Measurements from ENCODE around the gene P4HA1. TPM values are rescaled to one million over a fixed set of nuclear protein-coding genes. Genes with fewer than 3 reads are reported as not detected.

Gene P4HA1
- total RNA-seq, 1 donor from 2014 or later: 6.9 TPM

GRCh38 chr10:73058057-73058591 lies 38.5 kb downstream of the P4HA1 start:
- DNase-seq (ENCODE audit: low spot score in 2 of 2): no peak
- H3K36me3 ChIP-seq: peaks cover 18 to 20% of the 10 kb centered on the region in 2 donors

DNA sequence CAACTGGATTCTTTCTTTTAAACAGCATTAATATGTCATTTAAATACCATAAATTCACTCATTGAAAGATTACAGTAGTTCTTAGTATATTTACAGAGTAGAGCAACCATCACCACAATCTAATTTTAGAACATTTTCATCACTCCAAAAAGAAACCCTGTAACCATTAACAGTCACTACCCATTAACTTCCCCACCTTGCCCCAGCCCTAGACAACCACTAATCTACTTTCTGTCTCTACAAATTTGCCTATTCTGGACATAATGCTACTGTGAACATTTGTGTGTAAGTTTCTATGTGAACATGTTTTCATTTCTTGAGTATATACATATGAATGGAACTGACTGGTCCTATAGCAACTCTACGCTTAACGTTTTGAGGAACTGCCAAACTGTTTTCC lies 42.4 kb downstream of the P4HA1 start:
- no peak for DNase-seq (ENCODE audit: low spot score in 2 of 2)
- no peaks in the 10 kb centered on the region for H3K9me3 ChIP-seq
- no peak overlapping the region for H3K4me3 ChIP-seq
- intact Hi-C loops (cut with DNase I): no loop called here
- no peak for TF ChIP-seq CTCF (IDR thresholded peaks at IDR 0.05)
- no peaks in the 10 kb centered on the region for H3K4me1 ChIP-seq
- peaks cover 33 to 44% of the 10 kb centered on the region in 2 donors for H3K36me3 ChIP-seq
- no peak overlapping the region for H3K27ac ChIP-seq
- no peaks in the 10 kb centered on the region for H3K27me3 ChIP-seq

More at GRCh38 chr10:73058057-73058591, 38.5 kb downstream of the P4HA1 start:
- no peak overlapping the region for H3K4me3 ChIP-seq
- TF ChIP-seq CTCF (IDR thresholded peaks at IDR 0.05): no peak
- H3K4me1 ChIP-seq: no peaks in the 10 kb centered on the region
- H3K27me3 ChIP-seq: no peaks in the 10 kb centered on the region
- no peak overlapping the region for H3K27ac ChIP-seq
- intact Hi-C loops (cut with DNase I): no loop called here
- no peaks in the 10 kb centered on the region for H3K9me3 ChIP-seq

DNA sequence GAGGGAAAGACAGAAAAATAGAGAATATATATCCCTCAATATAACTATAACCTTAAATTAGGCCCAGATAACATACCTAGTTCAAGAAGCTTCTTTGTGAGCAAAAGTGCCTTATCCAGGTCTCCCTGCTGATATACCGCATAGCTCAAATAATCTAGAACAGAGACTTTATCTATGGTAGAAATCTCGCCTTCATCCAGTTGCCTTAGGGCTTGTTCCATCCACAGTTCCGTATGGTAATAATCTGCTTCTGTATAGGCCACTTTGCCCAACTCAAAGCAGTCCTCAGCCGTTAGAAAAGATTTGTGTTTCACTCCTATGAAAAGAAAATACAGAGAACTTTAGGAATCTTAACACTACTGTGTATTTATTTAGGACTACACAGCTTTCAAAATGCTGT lies 43.4 kb downstream of the P4HA1 start:
- Histone ChIP-seq H3K4me1 (no peaks in the 10 kb centered on the region), H3K27ac (no peak overlapping the region), H3K4me3 (no peak overlapping the region), H3K9me3 (no peaks in the 10 kb centered on the region), H3K36me3 (peaks cover 33 to 50% of the 10 kb centered on the region in 2 donors), H3K27me3 (no peaks in the 10 kb centered on the region)
- no peak for DNase-seq (ENCODE audit: low spot score in 2 of 2)
- TF ChIP-seq CTCF (IDR thresholded peaks at IDR 0.05): no peak
- intact Hi-C loops (cut with DNase I): no loop called here

DNA sequence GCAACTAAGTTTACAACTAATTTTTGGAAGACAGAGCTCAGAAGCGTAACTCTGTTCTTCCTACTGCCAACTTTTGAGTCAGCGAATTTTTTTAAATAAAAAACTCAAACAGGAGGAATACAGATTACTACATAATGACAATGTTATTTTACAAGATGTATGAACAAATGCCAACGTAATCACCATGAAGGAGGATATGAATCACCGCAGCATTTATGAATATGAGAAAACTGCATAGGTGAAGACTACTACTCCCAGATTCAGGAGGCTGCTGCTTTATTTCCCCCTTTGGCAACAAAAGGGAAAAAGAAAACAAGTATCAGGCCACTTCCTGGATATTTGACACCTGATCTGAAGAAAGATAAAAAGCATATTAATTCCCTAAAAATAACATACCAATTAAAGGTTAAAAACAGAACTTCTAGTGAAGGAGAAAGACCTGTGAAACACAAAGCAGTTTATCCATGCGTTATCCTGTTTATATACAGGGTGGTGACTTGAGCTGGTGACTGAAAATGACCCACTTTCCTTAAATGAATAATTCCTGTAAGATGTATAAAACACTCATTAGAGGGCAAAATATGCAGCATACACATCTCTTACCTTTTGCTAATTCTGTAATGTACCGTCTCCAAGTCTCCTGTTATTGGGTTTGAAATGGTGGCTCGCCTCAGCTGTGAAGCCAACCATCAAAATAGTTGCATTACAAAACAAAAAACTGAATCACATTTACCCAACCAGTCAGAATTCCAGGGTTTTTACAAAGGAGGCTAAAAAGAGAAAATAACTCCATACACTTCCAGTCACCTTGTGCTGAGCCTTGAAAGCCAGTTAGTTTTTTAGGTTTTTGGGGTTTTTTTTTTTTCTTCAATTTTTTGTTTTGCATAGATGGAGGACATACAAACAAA lies 52.0 kb downstream of the P4HA1 start:
- Histone ChIP-seq H3K27me3 (no peaks in the 10 kb centered on the region), H3K4me1 (peaks cover 0 to 4% of the 10 kb centered on the region in 2 donors), H3K27ac (peak overlapping the region; percentile 53 to 62), H3K9me3 (no peaks in the 10 kb centered on the region), H3K36me3 (peaks cover 6 to 13% of the 10 kb centered on the region in 2 donors), H3K4me3 (no peak overlapping the region)
- intact Hi-C loops (cut with DNase I): no loop called here
- no peak for TF ChIP-seq CTCF (IDR thresholded peaks at IDR 0.05)
- DNase-seq (ENCODE audit: low spot score in 2 of 2): no peak

GRCh38 chr10:73043766-73044377 lies 52.8 kb downstream of the P4HA1 start:
- Histone ChIP-seq H3K9me3 (no peaks in the 10 kb centered on the region), H3K27ac (peak overlapping the region; percentile 30 to 53), H3K36me3 (peaks cover 6 to 9% of the 10 kb centered on the region in 2 donors), H3K27me3 (no peaks in the 10 kb centered on the region), H3K4me3 (no peak overlapping the region), H3K4me1 (peaks cover 0 to 4% of the 10 kb centered on the region in 2 donors)
- DNase-seq (ENCODE audit: low spot score in 2 of 2): no peak
- intact Hi-C loops (cut with DNase I): no loop called here
- no peak for TF ChIP-seq CTCF (IDR thresholded peaks at IDR 0.05)

All from ascending aorta (tissue), 2 donors.